ENCODE results near the gene MAP3K13. TPM values are rescaled to one million over a fixed set of nuclear protein-coding genes. Genes with fewer than 3 reads are reported as not detected.

MAP3K13 gene
- total and polyA plus RNA-seq, 10 of the 15 experiments (the other 5 are each of a cell fraction or from before 2014, with no cell fraction given): 10.5 to 70.8 (median 26.8) TPM

- no peaks in the 10 kb centered on the region for H3K9me3 ChIP-seq (replicated peaks; ENCODE audit: control insufficient read depth, insufficient read depth, low read length)
- no peak for TF ChIP-seq NKRF (conservative IDR thresholded peaks at IDR 0.05)
- no peak for TF ChIP-seq RAD21 (IDR thresholded peaks at IDR 0.05; ENCODE audit: insufficient read depth, low read depth, low read length)
- no peak for TF ChIP-seq HDGF (IDR thresholded peaks at IDR 0.05)
- TF ChIP-seq ZZZ3 (IDR thresholded peaks at IDR 0.05; ENCODE audit: control insufficient read depth, insufficient read length, low read depth): no peak
- TF ChIP-seq SMC3 (IDR thresholded peaks at IDR 0.05; ENCODE audit: borderline replicate concordance, low read length): no peak
- no peak for TF ChIP-seq PAX5 (IDR thresholded peaks at IDR 0.05; ENCODE audit: borderline replicate concordance, low read depth, low read length)
- no peak for TF ChIP-seq SRF (IDR thresholded peaks at IDR 0.05; ENCODE audit: low read depth in 2 of 2, low read length in 2 of 2)
- TF ChIP-seq TBL1XR1 (IDR thresholded peaks at IDR 0.05; ENCODE audit: low read depth, low read length): no peak
- no peak for TF ChIP-seq HDAC2 (IDR thresholded peaks at IDR 0.05)
- FAIRE-seq (no peak), DNase-seq (ENCODE audit: low read depth, low spot score) (no peak), ATAC-seq (no peak)
- 65% methylated on average over 5 of the region's 5 CpGs for WGBS (ENCODE audit: insufficient coverage, insufficient replicate concordance, low lambda C conversion rate, missing lambda C conversion rate)
- no peak overlapping the region for H3K27ac ChIP-seq (ENCODE audit: control insufficient read depth, insufficient read depth)
- BruUV-seq (replicated peaks): TSS peak; percentile 50
- no peaks in the 10 kb centered on the region for H3K79me2 ChIP-seq (ENCODE audit: control insufficient read depth, insufficient read depth, low read length)
- ChIA-PET CTCF (interaction anchor here (0.5 to 3.0 kb wide), 3 partner anchors 15 to 248 kb away, joined by 3 to 20 read pairs (median 3); no protein-coding TSS in a partner anchor), POLR2A (no interaction called here), RAD21 (ENCODE audit: unreplicated experiment) (interaction anchor here (1.1 kb wide), 1 partner anchor 42 kb away, joined by 3 read pairs; no protein-coding TSS in a partner anchor), SMC1A (ENCODE audit: uncharacterized antibody, unreplicated experiment) (interaction anchor here (1.6 kb wide), 1 partner anchor 25 kb away, joined by 6 read pairs; no protein-coding TSS in a partner anchor)
- intact Hi-C loops (cut with micrococcal nuclease; ENCODE audit: unreplicated experiment) (no loop called here), in situ Hi-C loops (cut with MboI) (no loop called here)
- H3K36me3 ChIP-seq (ENCODE audit: control insufficient read depth in 2 of 2, insufficient read depth in 2 of 2, low read length in 1 of 2): no peaks in the 10 kb centered on the region
- no peak overlapping the region for H2AFZ ChIP-seq (ENCODE audit: control insufficient read depth, low read depth, low read length)
- no peak overlapping the region for H3K4me2 ChIP-seq (ENCODE audit: control insufficient read depth, insufficient read depth)
- no peaks in the 10 kb centered on the region for H3K27me3 ChIP-seq (replicated peaks in 1 of 2; ENCODE audit: control insufficient read depth in 2 of 2, insufficient read depth in 2 of 2, low read length in 1 of 2)
- H3K9ac ChIP-seq (ENCODE audit: control insufficient read depth, insufficient read depth, low read length): no peak overlapping the region
- H3K4me1 ChIP-seq (ENCODE audit: control insufficient read depth, insufficient read depth, low read length): peaks cover 12% of the 10 kb centered on the region
- H3K4me3 ChIP-seq: no peak overlapping the region
- H4K20me1 ChIP-seq (ENCODE audit: control insufficient read depth, insufficient read depth): no peaks in the 10 kb centered on the region
Measured at GRCh38 chr3:185532901-185533300, 170.0 kb downstream of the MAP3K13 start.

Data from GM12878 (cell line).